Measurements from ENCODE around the gene SNX5. TPM values are rescaled to one million over a fixed set of nuclear protein-coding genes. Genes with fewer than 3 reads are reported as not detected.

The SNX5 gene
- total and polyA plus RNA-seq, 2 of the 13 experiments (the other 11 are each of a cell fraction or from before 2014, with no cell fraction given): 664 to 1,040 TPM

DNA sequence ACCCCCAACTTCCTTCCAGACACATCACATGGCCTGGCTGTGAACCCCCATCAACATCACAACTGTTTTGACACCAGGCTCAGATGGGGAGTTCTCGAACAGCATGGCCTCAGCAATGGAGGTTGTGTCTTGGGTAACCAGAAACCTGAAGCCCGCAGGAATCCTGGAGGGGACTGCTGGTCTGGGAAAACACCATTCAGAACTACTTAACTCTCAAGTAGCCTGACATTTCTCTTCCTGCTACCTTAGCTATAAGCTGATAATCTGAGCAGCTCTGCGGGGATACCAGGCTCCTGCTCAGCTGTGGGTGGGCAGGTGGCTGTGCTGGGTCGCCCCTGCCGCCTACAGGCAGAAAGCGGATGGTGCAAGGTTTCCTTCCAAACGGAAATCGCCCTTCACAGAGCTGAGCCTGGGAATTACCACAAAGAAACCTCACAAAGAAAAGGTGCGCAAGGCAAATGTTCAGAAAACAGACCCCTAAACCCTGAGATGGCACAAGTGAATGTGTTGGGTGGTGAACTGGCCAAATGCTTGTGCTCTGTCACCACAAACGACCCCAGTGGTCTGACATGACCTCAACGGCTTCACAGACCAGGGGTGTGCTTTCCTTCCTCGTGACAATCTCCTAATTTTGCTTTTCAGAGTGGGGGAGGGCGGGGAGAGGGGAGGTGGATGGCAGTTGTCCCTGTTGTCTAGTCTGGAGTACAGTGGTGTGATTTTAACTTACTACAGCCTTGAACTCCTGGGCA lies 29.5 kb downstream of the SNX5 start (continued):
- TF ChIP-seq, protein P1, sequence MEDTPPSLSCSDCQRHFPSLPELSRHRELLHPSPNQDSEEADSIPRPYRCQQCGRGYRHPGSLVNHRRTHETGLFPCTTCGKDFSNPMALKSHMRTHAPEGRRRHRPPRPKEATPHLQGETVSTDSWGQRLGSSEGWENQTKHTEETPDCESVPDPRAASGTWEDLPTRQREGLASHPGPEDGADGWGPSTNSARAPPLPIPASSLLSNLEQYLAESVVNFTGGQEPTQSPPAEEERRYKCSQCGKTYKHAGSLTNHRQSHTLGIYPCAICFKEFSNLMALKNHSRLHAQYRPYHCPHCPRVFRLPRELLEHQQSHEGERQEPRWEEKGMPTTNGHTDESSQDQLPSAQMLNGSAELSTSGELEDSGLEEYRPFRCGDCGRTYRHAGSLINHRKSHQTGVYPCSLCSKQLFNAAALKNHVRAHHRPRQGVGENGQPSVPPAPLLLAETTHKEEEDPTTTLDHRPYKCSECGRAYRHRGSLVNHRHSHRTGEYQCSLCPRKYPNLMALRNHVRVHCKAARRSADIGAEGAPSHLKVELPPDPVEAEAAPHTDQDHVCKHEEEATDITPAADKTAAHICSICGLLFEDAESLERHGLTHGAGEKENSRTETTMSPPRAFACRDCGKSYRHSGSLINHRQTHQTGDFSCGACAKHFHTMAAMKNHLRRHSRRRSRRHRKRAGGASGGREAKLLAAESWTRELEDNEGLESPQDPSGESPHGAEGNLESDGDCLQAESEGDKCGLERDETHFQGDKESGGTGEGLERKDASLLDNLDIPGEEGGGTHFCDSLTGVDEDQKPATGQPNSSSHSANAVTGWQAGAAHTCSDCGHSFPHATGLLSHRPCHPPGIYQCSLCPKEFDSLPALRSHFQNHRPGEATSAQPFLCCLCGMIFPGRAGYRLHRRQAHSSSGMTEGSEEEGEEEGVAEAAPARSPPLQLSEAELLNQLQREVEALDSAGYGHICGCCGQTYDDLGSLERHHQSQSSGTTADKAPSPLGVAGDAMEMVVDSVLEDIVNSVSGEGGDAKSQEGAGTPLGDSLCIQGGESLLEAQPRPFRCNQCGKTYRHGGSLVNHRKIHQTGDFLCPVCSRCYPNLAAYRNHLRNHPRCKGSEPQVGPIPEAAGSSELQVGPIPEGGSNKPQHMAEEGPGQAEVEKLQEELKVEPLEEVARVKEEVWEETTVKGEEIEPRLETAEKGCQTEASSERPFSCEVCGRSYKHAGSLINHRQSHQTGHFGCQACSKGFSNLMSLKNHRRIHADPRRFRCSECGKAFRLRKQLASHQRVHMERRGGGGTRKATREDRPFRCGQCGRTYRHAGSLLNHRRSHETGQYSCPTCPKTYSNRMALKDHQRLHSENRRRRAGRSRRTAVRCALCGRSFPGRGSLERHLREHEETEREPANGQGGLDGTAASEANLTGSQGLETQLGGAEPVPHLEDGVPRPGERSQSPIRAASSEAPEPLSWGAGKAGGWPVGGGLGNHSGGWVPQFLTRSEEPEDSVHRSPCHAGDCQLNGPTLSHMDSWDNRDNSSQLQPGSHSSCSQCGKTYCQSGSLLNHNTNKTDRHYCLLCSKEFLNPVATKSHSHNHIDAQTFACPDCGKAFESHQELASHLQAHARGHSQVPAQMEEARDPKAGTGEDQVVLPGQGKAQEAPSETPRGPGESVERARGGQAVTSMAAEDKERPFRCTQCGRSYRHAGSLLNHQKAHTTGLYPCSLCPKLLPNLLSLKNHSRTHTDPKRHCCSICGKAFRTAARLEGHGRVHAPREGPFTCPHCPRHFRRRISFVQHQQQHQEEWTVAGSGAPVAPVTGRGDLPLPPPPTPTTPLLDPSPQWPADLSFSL (CRISPR knock-in tag; IDR thresholded peaks at IDR 0.05): peak; percentile 42; the same call in 1 of the 2 replicates
- 0 out of 2 replicates have a peak, but pooled peaks have one; percentile 61 for TF ChIP-seq ZNF256 (CRISPR knock-in tag; conservative IDR thresholded peaks at IDR 0.05)
- TF ChIP-seq ZNF333 (CRISPR knock-in tag; IDR thresholded peaks at IDR 0.05; ENCODE audit: borderline replicate concordance): peak; percentile 56; the same call in 1 of the 2 replicates
- peak; percentile 58; the same call in 1 of the 2 replicates for TF ChIP-seq HDAC2 (CRISPR knock-in tag; IDR thresholded peaks at IDR 0.05)
- TF ChIP-seq, protein P2, sequence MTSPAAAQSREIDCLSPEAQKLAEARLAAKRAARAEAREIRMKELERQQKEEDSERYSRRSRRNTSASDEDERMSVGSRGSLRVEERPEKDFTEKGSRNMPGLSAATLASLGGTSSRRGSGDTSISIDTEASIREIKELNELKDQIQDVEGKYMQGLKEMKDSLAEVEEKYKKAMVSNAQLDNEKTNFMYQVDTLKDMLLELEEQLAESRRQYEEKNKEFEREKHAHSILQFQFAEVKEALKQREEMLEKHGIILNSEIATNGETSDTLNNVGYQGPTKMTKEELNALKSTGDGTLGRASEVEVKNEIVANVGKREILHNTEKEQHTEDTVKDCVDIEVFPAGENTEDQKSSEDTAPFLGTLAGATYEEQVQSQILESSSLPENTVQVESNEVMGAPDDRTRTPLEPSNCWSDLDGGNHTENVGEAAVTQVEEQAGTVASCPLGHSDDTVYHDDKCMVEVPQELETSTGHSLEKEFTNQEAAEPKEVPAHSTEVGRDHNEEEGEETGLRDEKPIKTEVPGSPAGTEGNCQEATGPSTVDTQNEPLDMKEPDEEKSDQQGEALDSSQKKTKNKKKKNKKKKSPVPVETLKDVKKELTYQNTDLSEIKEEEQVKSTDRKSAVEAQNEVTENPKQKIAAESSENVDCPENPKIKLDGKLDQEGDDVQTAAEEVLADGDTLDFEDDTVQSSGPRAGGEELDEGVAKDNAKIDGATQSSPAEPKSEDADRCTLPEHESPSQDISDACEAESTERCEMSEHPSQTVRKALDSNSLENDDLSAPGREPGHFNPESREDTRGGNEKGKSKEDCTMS (CRISPR knock-in tag; conservative IDR thresholded peaks at IDR 0.05): no peak
- TF ChIP-seq HDAC1 (CRISPR knock-in tag; IDR thresholded peaks at IDR 0.05): peak; percentile 38; the same call in 1 of the 2 replicates
- TF ChIP-seq NR2F2 (IDR thresholded peaks at IDR 0.05; ENCODE audit: borderline replicate concordance, low read depth): no peak
- peak; percentile 99 for TF ChIP-seq RAD21 (CRISPR knock-in tag; IDR thresholded peaks at IDR 0.05)
- no peak for TF ChIP-seq ZNF672 (CRISPR knock-in tag; IDR thresholded peaks at IDR 0.05)
- no peak for TF ChIP-seq ZNF83 (CRISPR knock-in tag; IDR thresholded peaks at IDR 0.05; ENCODE audit: borderline replicate concordance)
- TF ChIP-seq, protein P3, sequence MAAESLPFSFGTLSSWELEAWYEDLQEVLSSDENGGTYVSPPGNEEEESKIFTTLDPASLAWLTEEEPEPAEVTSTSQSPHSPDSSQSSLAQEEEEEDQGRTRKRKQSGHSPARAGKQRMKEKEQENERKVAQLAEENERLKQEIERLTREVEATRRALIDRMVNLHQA (CRISPR knock-in tag; IDR thresholded peaks at IDR 0.05): no peak
- 0 out of 2 replicates have a peak, but pooled peaks have one; percentile 8 for TF ChIP-seq ZNF234 (CRISPR knock-in tag; conservative IDR thresholded peaks at IDR 0.05)
- no peak for TF ChIP-seq ZNF747 (CRISPR knock-in tag; IDR thresholded peaks at IDR 0.05; ENCODE audit: borderline replicate concordance)
- TF ChIP-seq ZFX (CRISPR knock-in tag; IDR thresholded peaks at IDR 0.05; ENCODE audit: low read depth): peak; percentile 36; the same call in 1 of the 2 replicates
- peak; percentile 25; the same call in 1 of the 2 replicates for TF ChIP-seq ZNF614 (CRISPR knock-in tag; IDR thresholded peaks at IDR 0.05; ENCODE audit: borderline replicate concordance)
- no peak for TF ChIP-seq FOXA1 (IDR thresholded peaks at IDR 0.05)
- TF ChIP-seq FOXA1 (CRISPR knock-in tag; IDR thresholded peaks at IDR 0.05): 0 out of 2 replicates have a peak, but pooled peaks have one; percentile 28
- 0 out of 4 replicates have a peak, but pooled peaks of 1 of the 2 experiments have one; percentile 17 for TF ChIP-seq NR2F1 (CRISPR knock-in tag; IDR thresholded peaks at IDR 0.05)
- TF ChIP-seq ETV5 (CRISPR knock-in tag; IDR thresholded peaks at IDR 0.05; ENCODE audit: borderline replicate concordance): peak; percentile 56; the same call in 1 of the 2 replicates
- TF ChIP-seq ASH2L (IDR thresholded peaks at IDR 0.05; ENCODE audit: insufficient read length, low read depth, low read length): peak; percentile 42
